DMS53 (cell line): ENCODE data around the gene DCHS1.
A peak's percentile ranks its signal among the peaks of the same experiment; 100 is the strongest.

Source experiments
- DNase-seq: peaks from one replicate; lab custom pipeline; 2025; lab: John Stamatoyannopoulos, UW

Gene DCHS1

DNA sequence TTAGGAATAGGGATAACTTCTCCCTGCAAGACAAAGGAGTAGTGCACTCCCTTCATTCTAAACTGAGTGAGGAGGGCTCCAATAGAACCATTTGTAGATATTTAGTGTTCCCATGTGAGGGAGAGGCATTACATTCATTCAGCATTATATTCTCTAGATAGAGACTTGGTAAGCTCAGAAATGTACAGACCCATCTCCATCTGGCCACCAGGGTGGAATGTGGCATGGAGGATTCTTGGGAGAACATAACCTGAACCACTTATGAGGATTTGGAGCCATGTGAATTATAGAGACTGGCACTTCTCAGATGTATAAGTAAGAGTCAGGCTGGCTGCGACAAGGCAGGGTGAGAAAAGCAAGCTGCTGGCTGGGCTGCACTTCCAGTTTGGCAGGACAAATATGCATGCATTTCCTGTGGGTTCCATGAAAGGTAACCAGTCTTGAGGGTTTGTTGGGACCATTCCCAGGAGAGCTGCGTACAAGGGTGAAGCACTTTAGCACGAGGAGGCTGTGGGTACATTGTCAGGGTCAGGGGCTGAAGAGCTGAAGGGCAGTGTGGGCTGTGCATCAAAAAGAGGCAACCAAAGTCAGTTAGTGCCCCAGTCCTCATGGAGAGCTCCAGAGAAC, 61.4 kb downstream of the DCHS1 start:
- no peak for DNase-seq

DNA sequence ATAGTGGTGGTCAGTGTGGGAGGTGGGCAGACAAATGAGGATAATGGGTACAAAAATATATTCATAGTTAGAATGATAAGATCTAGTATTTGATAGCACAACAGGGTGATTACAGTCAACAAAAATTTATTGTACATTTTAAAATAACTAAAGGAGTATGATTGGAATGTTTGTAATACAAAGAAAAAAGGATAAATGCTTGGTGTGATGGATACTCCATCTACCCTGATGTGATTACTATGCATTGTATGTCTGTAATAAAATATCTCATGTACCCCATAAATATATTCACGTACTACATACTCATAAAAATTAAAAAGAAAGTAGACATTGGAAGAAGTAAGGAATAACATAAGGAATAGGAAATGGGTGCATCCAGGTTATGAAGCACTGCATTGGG, 67.6 kb downstream of the DCHS1 start:
- no peak for DNase-seq

DNA sequence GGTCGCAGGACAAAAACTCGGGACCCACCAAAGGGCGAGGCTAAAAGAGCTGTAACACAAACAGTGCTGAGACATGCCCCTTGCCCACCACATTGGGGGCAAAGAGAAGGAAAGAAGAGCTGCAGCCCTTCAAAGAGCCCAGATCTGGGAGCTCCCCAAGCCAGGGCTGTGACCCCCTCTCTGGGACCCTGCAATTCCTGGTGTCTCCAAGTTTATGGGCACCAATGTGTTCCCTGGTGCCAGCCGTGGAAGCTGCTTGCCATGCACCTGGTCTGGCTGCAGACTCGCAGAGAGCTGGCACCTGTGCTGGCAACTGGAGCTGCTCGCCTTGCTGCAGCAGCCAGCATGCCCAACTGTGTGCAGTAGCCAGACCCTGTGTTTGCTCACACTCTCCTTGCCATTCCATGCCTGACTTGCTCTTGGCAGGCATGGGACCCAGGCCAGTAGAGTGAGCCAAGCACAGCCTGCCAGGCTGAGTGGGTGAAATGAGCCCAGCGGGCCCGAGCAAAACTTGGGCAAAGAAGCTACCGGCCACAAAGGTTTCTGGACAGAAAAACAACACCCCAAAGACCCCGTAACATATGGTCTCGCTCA, 68.2 kb downstream of the DCHS1 start:
- DNase-seq: peak; percentile 20

DNA sequence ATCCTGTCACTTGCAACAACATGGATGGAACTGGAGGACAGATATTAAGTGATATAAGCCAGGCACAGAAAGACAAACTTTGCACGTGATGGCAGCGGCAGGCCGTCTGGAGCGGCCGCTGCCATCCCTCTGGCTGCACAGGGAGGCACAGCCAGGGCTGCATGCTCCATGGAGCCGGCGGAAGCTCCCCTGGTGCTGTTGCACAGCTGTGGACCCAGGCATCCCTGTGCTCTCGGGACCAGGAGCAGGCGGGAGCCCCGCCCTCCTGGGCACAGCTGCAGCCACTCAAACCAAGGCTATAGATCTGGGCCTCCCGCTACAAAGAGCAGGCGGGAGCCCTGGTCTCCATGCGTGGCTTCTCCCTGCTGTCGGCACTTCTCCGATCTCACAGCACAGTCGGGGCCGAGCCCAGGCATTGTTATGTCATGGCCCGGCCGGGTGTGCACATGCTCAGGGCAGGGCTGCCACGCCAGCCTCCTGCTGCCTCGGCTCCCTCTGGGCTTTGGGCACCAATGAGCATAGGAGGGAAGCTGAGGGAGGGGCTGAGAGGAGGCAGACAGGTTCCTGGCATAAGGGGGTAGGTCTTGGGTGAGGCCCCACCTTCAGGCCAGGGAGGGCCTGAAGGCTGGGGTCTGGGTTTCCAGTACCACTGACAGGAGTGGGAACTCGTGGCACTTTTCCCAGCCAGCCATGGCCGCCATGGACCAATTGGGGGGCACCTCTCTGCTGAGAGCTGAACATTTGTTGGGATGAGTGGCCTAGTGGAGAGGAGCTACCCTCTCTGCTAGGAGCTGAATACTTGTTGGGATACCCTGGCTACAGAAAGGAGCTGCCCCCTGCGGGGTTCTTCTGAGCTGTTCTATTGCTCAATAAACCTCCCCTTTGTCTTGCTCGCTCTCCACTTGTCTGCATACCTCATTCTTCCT, 68.9 kb downstream of the DCHS1 start:
- peak; percentile 80 for DNase-seq

DNA sequence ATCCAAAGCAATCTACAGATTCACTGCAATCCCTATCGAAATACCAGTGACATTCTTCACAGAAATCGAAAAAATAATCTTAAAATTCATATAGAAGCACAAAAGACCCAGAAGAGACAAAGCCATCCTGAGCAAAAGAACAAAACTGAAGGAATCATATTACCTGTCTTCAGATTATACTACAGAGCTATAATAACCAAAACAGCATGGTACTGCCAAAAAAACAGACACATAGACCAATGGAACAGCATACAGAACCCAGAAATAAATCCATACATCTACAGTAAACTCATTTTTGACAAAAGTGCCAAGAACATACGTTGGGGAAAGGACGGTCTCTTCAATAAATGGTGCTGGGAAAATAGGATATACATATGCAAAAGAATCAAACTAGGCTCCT, 71.1 kb downstream of the DCHS1 start:
- no peak for DNase-seq

DNA sequence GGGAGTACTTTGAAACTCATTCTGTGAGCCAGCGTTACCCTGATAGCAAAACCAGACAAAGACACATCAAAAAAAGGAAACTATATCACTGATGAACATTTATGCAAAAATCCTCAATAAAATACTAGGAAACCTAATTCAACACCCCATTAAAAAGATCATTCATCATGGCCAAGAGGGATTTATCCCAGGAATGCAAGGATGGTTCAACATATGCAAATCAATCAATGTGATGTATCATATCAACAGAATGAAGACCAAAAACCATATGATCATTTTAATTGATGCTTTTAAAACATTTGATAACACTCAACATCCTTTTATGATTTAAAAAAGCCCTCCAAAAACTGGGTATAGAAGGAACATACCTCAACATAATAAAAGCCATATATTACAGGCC, 72.0 kb downstream of the DCHS1 start:
- DNase-seq: no peak

DNA sequence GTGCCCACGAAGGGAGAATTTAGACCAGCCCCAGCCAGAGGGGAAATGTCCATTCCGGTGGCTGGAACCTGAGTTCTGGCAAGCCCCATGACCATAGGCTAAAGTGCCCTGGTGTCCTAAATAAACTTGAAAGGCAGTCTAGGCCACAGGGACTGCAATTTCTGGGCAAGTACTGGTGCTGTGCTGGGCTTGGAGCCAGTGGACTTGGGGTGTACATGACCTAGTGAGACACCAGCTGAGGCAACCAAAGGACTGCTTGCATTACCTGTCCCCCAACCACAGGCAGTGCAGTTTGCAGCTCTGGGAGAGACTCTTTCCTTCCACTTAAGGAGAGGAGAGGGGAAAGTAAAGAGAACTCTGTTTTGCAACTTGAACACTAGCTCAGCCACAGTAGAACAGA, 75.9 kb downstream of the DCHS1 start:
- no peak for DNase-seq

DNA sequence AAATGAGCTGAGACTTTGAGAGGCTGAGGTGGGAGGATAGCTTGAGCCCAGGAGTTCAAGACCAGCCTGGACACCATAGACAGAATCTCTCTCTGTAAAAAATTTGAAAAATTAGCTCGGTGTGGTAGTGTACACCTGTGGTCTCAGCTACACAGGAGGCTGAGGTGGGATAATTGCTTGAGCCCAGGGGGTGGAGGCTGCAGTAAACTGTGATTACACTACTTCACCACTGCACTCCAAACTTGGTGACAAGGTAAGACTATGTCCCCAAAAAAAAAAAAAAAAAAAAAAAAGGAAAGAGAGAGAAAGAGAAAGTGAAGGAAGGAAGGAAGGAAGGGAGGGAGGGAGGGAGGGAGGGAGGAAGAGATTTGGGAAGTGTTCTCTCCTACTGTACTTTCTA, 77.5 kb downstream of the DCHS1 start:
- no peak for DNase-seq

DNA sequence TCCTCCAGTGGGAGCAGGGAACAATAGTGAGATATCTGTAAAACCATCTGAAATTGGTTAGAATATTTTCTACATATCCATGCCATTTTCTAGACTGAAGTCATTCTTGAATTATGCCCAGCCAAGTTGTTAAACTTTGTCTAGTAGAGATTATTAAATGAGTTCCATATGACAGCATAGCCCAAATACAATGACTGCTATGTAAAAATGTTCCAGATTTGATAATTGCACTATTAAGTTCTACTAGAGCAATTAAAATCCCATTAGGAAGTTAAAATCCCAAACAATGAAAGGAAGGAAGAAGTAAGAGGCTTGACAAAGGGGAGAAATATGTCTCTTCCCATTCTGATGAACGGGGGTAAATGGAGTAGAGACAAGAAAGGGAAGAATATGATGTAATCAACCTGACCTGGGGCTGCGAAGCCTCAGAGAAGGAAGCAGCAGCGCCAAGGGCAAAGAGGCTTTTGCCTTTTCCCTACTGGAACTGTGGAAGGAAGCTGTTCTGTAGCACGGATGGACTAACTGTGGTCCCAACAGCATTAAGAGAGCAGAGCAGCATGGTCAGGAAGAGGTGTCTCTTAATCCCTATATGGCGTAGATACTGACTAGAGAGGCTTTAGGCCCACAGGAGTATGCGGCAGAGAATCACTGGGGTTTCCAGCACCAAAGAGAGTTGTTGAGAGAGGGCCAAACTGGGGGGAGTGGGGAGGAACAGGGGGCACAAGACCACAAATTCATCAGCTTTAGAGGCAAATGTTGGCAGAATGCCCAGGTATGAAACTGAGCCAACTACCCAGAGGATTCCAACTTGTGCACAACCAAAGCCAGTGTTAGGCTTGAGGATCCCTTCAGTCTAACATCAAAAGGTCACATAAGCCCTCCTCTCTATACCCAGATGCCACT, 78.9 kb downstream of the DCHS1 start:
- DNase-seq: no peak

DNA sequence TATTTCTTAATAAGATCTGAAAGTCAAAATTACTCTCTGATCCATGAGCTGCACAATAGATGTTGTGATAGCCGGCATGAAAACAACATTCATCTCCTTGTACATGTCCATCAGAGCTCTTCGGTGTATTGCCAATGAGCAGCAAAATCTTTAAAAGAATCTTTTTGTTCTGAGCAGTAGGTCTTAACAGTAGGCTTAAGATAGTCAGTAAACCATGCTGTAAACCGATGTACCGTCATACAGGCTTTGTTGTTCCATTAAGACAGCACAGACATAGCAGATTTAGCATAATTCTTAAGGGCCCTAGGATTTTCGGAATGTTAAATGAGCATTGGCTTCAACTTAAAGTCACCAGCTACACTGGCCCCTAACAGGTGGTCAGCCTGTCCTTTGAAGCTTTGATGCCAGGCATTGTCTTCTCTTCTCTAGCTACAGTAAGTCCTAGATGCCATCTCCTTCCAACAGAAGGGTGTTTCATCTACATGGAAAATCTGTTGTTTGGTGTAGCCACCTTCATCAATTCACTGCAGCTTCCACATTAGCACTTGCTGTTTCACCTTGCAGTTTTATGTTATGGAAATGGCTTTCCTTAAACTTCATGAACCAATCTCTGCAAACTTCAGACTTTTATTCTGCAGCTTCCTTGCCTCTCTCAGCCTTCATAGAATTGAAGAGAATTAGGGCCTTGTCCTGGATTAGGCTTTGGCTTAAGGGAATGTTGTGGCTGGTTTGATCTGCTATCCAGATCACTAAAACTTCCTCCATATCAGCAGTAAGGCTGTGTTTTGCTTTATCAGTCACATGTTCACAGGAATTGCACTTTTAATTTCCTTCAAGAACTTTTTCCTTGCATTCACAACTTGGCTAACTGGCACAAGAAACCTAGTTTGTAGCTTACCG, 80.5 kb downstream of the DCHS1 start:
- DNase-seq: no peak

DNA sequence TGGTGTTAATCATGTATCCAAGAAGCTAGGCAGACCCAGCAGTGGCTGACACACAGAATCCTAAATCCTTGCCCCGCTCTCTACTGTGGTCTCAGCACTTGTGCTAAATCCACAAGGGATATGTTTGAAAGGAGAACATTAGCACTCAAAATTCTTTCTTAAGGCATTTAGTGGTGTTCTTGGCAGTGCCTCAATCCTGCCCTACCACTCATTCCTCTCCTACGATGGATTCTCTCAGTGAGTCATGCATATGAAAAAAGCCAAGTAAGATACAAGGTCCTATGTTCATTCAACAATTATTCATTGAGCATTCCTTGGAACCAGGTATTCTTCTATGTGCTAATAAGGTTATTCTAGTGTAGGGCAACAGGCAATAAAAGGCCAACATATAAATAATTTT, 83.4 kb downstream of the DCHS1 start:
- no peak for DNase-seq

DNA sequence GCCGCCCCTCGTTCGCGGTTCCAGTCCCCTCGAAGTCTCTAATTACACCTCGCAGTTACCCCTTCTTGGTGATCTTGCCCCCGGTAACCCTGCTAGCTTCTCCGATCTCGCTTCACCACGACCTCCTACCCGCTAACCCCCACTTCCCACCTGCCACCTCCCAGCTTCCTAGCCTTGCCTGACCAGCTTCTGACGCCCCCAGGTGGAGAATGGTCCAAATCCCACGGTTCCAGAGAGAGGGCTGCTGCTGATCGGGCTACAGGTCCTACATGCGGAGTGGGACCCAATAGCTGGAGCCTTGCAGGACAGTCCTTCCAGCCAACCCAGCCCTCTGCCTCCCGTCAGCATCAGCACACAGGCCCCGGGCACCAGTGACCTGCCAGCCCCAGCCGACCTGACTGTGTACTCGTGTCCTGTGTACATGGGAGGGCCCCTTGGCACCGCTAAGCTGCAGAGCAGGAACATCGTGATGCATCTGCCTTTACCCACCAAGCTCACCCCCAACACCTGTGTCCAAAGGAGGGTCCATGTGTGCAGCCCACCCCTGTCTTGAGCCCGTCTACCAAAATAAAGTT, 84.1 kb downstream of the DCHS1 start:
- no peak for DNase-seq
